HG02973 (cell line): Measurements from ENCODE around the gene VTI1A.
"Not testable (repeated sequence)": the region's sequence is repeated elsewhere in the genome, so short reads cannot be mapped to it uniquely, and the experiment has no call there.

Experiments used
- ATAC-seq: cut with Tn5 transposase; IDR thresholded peaks from one replicate; pipeline ENCODE4 v1.9.1; 2021; ENCODE audit warnings: moderate library complexity; ENCODE audit not compliant: unreplicated experiment

VTI1A gene

GRCh38 chr10:112448888-112449287 lies 1.9 kb downstream of the VTI1A start:
- no peak for ATAC-seq

DNA sequence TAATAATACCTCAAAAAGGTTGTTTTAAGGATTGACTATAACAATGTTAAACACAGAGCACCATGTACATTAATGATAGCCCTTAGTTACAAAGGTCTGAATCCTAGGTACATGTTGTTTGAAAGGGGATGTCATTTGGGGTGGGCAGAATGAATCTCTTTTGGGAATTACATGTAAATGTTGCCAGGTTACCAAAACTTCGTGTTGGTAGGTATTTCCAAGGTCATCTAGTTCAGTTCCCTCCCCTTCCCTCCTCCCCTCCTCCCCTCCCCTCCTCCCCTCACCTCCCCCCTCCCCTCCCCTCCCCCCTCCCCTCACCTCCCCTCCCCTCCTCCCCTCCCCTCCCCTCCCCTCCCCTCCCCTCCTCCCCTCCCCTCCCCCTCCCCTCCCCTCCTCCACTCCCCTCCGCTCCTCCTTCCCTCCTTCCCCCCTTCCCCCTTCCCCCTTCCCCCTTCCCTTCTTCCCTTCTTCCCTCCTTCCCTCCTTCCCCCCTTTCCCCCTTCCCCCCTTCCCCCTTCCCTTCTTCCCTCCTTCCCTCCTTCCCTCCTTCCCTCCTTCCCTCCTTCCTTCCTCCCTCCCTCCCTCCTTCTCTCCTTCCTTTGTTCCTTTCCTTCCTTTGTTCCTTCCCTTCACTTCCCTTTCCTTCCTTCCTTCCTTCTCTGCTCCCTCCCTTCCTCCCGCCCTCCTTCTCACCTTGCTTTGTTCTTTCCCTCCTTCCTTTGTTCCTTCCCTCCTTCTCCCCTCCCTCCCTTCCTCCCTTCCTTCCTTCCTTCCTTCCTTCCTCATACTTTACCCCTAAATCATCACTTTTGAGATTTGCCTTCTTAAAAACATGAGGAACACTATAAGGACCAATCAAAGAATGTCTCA lies 8.1 kb downstream of the VTI1A start:
- ATAC-seq, result no peak

- no peak for ATAC-seq
Measured at GRCh38 chr10:112456533-112456932, 9.5 kb downstream of the VTI1A start.

GRCh38 chr10:112460366-112460765 lies 13.4 kb downstream of the VTI1A start:
- no peak for ATAC-seq

GRCh38 chr10:112461029-112461887 lies 14.2 kb downstream of the VTI1A start:
- ATAC-seq, result no peak

- ATAC-seq, result not testable (repeated sequence)
Measured at GRCh38 chr10:112464074-112464473, 17.1 kb downstream of the VTI1A start.

DNA sequence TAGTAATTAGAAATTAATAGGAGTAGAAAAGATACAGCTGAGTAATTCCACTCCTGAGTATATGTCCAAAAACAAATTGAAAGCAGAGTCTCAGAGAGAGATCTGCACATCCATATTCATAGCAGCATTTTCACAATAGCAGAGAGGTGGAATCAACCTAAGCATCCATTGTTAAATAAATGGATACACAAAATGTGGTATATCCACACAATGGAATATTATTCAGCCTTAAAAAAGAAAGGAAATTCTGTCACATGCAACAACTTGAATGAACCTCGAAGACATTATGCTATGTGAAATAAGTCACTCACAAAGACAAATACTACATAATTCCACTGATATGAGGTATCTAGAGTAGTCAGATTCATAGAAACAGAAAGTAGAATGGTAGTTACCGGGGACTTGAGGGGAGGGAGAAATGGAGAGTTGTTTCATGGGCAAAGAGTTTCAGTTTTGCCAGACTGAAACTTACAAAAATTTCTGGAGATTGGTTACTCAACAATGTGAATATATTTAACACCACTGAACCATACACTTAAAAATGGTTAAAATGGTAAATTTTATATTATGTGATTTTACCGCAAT lies 18.4 kb downstream of the VTI1A start:
- ATAC-seq, result no peak

DNA sequence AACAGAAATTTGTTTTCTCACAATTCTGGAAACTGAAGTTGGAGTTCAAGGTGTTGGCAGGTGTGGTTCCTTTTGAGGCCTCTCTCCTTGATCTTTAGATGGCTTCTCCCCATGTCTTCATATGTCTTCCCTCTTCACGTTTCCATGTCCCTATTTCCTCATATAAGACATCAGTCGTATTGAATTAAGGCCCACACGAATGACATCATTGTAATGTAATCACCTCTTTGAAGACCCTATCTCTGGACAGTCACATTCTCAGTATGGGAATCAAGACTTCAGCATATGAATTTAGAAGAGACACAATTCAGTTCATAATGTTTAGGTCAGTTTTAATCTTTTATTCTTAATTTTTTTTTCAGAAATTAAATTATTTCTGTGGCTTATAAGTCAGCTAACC lies 19.8 kb downstream of the VTI1A start:
- ATAC-seq, result no peak

- ATAC-seq, result no peak
Measured at GRCh38 chr10:112467541-112468075, 20.6 kb downstream of the VTI1A start.

DNA sequence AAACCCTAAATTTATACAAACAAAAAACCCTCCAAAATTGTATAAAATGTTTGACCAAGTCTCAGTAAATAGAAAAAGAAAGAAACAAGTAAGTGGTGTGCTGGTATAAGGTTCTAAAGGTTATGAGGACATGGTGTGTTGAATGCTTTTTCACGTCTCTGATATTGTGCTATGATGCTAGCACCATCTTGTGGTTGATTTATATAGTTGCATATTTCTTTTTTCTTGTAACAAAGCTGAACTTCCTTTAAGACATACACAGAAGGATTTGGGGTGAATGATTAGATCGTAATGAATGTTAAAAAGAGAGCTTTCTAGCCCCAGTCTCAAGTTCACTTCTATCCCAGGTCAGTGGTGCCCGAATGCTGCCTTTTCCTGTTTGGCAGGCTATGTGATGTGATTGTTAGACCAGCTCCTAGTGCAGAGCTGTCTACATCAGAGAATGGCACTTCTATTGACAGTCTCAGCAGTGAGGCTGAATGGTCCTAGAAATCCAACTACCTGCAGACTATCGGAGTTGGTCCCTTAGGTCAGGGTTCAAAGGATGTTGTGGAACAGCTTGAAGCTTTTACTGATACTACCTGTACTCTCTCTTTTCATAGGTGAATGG lies 25.0 kb downstream of the VTI1A start:
- peak; percentile 72 for ATAC-seq

- no peak for ATAC-seq
Measured at GRCh38 chr10:112475575-112476218, 28.7 kb downstream of the VTI1A start.

GRCh38 chr10:112481602-112482001 lies 34.6 kb downstream of the VTI1A start:
- no peak for ATAC-seq

- ATAC-seq, result no peak
Measured at GRCh38 chr10:112484399-112484798, 37.4 kb downstream of the VTI1A start.

DNA sequence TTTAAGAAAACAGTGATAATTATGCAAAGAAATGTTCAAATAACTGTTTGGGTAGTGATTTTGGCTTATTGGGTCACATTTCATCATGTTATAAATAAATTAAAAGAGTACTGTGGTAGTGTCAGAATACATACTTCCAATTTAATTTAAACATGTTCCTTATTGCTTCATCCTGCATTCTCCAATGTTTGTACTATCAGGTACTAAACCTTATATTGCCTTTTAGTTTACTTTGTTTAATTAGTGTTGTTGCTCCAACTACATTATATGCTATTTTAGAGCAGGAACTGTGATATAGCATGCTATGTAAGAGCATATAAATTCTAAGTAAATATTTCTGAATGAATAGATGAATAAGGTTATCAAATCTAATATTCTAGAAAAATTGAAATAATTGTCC lies 40.9 kb downstream of the VTI1A start:
- ATAC-seq, result no peak

DNA sequence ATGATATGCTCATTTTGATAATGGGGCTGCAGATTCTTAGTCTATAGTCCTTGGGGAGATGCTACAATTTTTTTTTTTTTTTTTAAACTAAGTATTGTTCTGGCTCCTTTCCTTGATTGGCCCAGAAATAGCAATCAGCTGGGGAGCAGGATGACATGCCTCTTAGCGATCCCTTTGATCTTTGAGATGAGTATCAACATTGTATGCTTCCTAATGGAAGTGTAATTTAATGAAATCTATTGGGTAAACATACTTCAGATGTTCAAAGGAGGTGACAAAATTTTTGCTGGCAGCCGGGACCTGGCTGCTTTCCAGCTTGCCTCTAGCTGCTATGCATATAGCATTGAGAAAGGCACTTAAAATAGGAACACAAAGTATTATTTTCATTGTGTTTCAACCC lies 43.5 kb downstream of the VTI1A start:
- no peak for ATAC-seq

DNA sequence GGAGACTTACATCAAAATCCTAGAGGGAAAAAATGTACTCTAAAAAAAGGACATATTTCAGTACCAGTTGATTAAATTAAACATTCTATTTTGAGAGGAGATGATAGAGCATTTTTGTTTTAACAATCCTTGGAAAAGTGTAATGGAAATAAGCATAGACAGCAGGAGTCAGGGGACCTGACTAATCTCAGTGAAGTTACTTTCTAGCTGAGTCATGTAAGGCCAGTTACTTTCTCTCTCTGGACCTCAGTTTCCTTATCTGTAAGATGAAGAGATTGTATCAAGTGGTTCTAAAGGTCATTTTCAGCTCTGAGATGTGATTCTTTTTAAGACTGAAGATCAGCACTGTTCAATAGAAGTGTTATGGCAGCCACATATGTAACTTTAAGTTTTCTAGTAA lies 44.1 kb downstream of the VTI1A start:
- ATAC-seq, result no peak

GRCh38 chr10:112492736-112493135 lies 45.7 kb downstream of the VTI1A start:
- no peak for ATAC-seq

DNA sequence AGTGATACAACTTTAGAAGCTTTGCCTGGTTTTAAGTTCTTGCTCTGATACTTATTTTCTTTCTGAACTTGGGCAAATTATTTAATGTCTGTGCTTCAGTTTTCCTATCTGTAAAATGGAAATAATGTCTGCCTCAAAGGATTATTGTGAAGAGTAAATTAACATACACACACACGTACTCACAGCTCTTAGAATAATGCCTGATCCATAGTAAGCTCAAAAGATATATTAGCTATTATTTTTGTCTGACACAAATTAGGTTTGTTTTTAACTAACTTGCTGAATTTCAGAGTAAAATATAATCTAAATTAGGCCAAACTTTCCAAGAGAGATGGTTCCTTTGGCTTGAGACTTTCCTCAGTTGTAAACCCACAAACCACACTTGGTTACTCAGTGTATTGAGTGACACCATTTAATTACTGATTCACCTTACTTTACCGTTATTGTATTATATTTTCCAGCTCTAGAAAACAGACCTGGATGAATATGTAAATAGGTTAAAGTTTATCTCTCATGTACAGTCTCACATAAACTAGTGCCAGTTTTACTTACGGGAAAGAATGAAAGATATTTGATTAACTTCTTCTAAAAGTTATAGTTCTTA lies 50.4 kb downstream of the VTI1A start:
- no peak for ATAC-seq

DNA sequence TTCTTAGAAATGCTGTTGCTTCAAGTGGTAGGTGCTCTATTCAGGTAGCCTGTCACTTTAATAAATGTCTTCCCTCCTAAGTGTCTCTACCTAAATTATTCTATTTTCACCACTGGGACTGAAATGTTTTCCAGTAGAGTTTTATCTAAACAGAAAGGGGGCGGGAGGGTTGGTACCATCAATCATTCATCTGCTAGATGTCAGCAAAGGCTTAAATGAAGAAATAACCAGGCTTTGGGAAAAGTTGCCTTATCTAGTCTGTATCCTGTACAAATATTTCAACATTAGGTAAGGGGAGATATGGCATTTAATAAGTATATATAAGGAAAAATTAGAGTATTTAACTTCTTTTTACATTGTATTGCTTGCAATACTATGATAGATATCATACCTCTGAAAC lies 51.8 kb downstream of the VTI1A start:
- no peak for ATAC-seq

DNA sequence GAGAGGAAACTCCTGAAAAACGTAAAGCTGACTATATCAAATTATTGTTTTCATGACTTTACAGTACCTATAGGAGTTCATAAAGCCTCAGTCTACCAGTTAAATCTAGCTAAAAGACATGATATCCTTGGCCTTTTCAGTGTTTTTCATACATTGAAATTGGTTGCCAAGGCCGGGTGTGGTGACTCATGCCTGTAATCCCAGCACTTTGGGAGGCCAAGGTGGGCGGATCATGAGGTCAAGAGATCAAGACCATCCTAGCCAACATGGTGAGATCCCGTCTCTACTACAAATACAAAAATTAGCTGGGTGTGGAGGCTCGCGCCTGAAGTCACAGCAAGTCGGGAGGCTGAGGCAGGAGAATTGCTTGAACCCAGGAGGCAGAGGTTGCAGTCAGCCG lies 53.0 kb downstream of the VTI1A start:
- not testable (repeated sequence) for ATAC-seq
